Stomach smooth muscle (tissue), 2 donors: ENCODE measurements around the gene TBC1D10B.
A peak's percentile ranks its signal among the peaks of the same experiment; 100 is the strongest.

ENCODE experiments used
- H3K27ac ChIP-seq: one replicate; pipeline ENCODE4 v1.7.0; 2013; ENCODE audit warnings: mild to moderate bottlenecking, low read length, inconsistent platforms
- H3K27me3 ChIP-seq, 2 donors: one replicate each; pipeline ENCODE4 v1.7.0; 2013; ENCODE audit warnings: low read length in 2 of 2; ENCODE audit not compliant: insufficient read depth in 2 of 2, control insufficient read depth in 1 of 2
- H3K36me3 ChIP-seq, 2 donors: one replicate each; pipeline ENCODE4 v1.7.0; 2013; ENCODE audit warnings: low read length in 2 of 2; ENCODE audit not compliant: control insufficient read depth in 2 of 2, insufficient read depth in 2 of 2
- H3K4me1 ChIP-seq: one replicate; pipeline ENCODE4 v1.7.0; 2013; ENCODE audit warnings: low read length; ENCODE audit not compliant: control insufficient read depth, insufficient read depth
- H3K4me3 ChIP-seq, 2 donors: one replicate each; pipeline ENCODE4 v1.7.0; 2013; ENCODE audit warnings: low read length in 2 of 2
- H3K9ac ChIP-seq, 2 donors: one replicate each; pipeline ENCODE4 v1.7.0; 2013; ENCODE audit warnings: low read length in 2 of 2, mild to moderate bottlenecking in 1 of 2
- H3K9me3 ChIP-seq, 2 donors: one replicate each; pipeline ENCODE4 v1.7.0; 2013; ENCODE audit warnings: low read length in 2 of 2; ENCODE audit not compliant: control insufficient read depth in 2 of 2
- donor health status: healthy.
- donor health status: Pancreatic carcinoma.

The TBC1D10B gene

GRCh38 chr16:30395992-30396585 lies 25.8 kb upstream of the TBC1D10B start:
- peaks cover 39% of the 10 kb centered on the region for H3K4me1 ChIP-seq
- peak overlapping the region; percentile 71 to 77 for H3K9ac ChIP-seq
- H3K27me3 ChIP-seq, result no peaks in the 10 kb centered on the region
- peak overlapping the region; percentile 77 to 85 for H3K4me3 ChIP-seq
- peaks cover 6 to 16% of the 10 kb centered on the region in 2 donors for H3K36me3 ChIP-seq
- peak overlapping the region; percentile 69 for H3K27ac ChIP-seq
- H3K9me3 ChIP-seq, result no peaks in the 10 kb centered on the region

GRCh38 chr16:30395155-30395991 lies 25.1 kb upstream of the TBC1D10B start, which contains the start of gene ZNF48:
TSS of gene ZNF48 (plus strand) at chr16:30395420. CDS start at chr16:30395795, 375 bp downstream.
- Histone ChIP-seq H3K27ac (peak within 1 kb of the TSS; percentile 69), H3K36me3 (peaks cover 6 to 16% of the 10 kb centered on the region in 2 donors), H3K4me3 (peak within 1 kb of the TSS; percentile 77 to 85), H3K27me3 (no peaks in the 10 kb centered on the region), H3K9ac (peak within 1 kb of the TSS; percentile 79 to 87), H3K4me1 (peaks cover 34% of the 10 kb centered on the region), H3K9me3 (no peaks in the 10 kb centered on the region)

- Histone ChIP-seq H3K27ac (peak overlapping the region; percentile 62), H3K36me3 (peaks cover 6 to 16% of the 10 kb centered on the region in 2 donors), H3K9me3 (no peaks in the 10 kb centered on the region), H3K4me3 (peak overlapping the region; percentile 63 to 85), H3K27me3 (no peaks in the 10 kb centered on the region), H3K4me1 (peaks cover 29% of the 10 kb centered on the region), H3K9ac (peak overlapping the region; percentile 79 to 87)
Observed at GRCh38 chr16:30394592-30395154, 24.4 kb upstream of the TBC1D10B start.

- Histone ChIP-seq H3K9me3 (no peaks in the 10 kb centered on the region), H3K4me3 (no peak overlapping the region), H3K4me1 (peaks cover 11% of the 10 kb centered on the region), H3K27me3 (no peaks in the 10 kb centered on the region), H3K27ac (no peak overlapping the region), H3K36me3 (peaks cover 0 to 3% of the 10 kb centered on the region in 2 donors), H3K9ac (no peak overlapping the region)
Observed at GRCh38 chr16:30383521-30383920, 13.2 kb upstream of the TBC1D10B start.

GRCh38 chr16:30382111-30382881 lies 12.0 kb upstream of the TBC1D10B start, which contains the start of gene SEPTIN1:
TSS of gene SEPTIN1 (minus strand) at chr16:30382561. CDS start at chr16:30382542, 19 bp downstream.
- Histone ChIP-seq H3K9me3 (no peaks in the 10 kb centered on the region), H3K9ac (no peak within 1 kb of the TSS), H3K4me3 (peak within 1 kb of the TSS in 1 of 2 donors; percentile 3), H3K4me1 (peaks cover 14% of the 10 kb centered on the region), H3K27ac (peak within 1 kb of the TSS; percentile 11), H3K36me3 (peaks cover 0 to 3% of the 10 kb centered on the region in 2 donors), H3K27me3 (no peaks in the 10 kb centered on the region)

- Histone ChIP-seq H3K4me1 (peaks cover 19% of the 10 kb centered on the region), H3K9me3 (no peaks in the 10 kb centered on the region), H3K27ac (peak overlapping the region; percentile 11), H3K27me3 (no peaks in the 10 kb centered on the region), H3K36me3 (peaks cover 0 to 3% of the 10 kb centered on the region in 2 donors), H3K4me3 (peak overlapping the region in 1 of 2 donors; percentile 3), H3K9ac (no peak overlapping the region)
Observed at GRCh38 chr16:30381291-30382041, 11.2 kb upstream of the TBC1D10B start.

- Histone ChIP-seq H3K36me3 (peaks cover 0 to 3% of the 10 kb centered on the region in 2 donors), H3K9me3 (no peaks in the 10 kb centered on the region), H3K4me1 (peaks cover 19% of the 10 kb centered on the region), H3K9ac (no peak overlapping the region), H3K27ac (no peak overlapping the region), H3K27me3 (no peaks in the 10 kb centered on the region), H3K4me3 (no peak overlapping the region)
Observed at GRCh38 chr16:30380803-30381208, 10.5 kb upstream of the TBC1D10B start.

- no peaks in the 10 kb centered on the region for H3K9me3 ChIP-seq
- no peaks in the 10 kb centered on the region for H3K27me3 ChIP-seq
- H3K4me1 ChIP-seq, result peaks cover 19% of the 10 kb centered on the region
- no peak overlapping the region for H3K4me3 ChIP-seq
- H3K27ac ChIP-seq, result no peak overlapping the region
- H3K36me3 ChIP-seq, result peaks cover 0 to 3% of the 10 kb centered on the region in 2 donors
- H3K9ac ChIP-seq, result no peak overlapping the region
Observed at GRCh38 chr16:30380072-30380802, 9.9 kb upstream of the TBC1D10B start.

GRCh38 chr16:30379158-30379783 lies 9.0 kb upstream of the TBC1D10B start:
- H3K9ac ChIP-seq, result peak overlapping the region; percentile 64 to 81
- H3K9me3 ChIP-seq, result no peaks in the 10 kb centered on the region
- peaks cover 19% of the 10 kb centered on the region for H3K4me1 ChIP-seq
- no peaks in the 10 kb centered on the region for H3K27me3 ChIP-seq
- peaks cover 0 to 3% of the 10 kb centered on the region in 2 donors for H3K36me3 ChIP-seq
- H3K27ac ChIP-seq, result peak overlapping the region; percentile 100
- H3K4me3 ChIP-seq, result peak overlapping the region; percentile 92 to 93
